ENCODE results near the gene UNC13A. TPM values are rescaled to one million over a fixed set of nuclear protein-coding genes. Genes with fewer than 3 reads are reported as not detected.

The UNC13A gene
- total RNA-seq, 1 experiment from 2014 or later = 22.2 TPM

DNA sequence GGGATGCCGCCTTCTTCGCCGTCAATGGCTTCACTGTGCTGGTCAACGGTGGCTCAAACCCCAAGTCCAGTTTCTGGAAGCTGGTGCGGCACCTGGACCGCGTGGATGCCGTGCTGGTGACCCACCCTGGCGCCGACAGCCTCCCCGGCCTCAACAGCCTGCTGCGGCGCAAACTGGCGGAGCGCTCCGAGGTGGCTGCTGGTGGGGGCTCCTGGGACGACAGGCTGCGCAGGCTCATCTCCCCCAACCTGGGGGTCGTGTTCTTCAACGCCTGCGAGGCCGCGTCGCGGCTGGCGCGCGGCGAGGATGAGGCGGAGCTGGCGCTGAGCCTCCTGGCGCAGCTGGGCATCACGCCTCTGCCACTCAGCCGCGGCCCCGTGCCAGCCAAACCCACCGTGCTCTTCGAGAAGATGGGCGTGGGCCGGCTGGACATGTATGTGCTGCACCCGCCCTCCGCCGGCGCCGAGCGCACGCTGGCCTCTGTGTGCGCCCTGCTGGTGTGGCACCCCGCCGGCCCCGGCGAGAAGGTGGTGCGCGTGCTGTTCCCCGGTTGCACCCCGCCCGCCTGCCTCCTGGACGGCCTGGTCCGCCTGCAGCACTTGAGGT is 38.1 kb upstream of the UNC13A start:
- Histone ChIP-seq H4K20me1 (ENCODE audit: control insufficient read depth, insufficient read depth, insufficient read length) (no peaks in the 10 kb centered on the region), H4K8ac (replicated peaks; ENCODE audit: insufficient read length, low read depth, low read length) (no peak overlapping the region), H3K4me1 (ENCODE audit: insufficient read depth, low read length) (no peaks in the 10 kb centered on the region), H3K4ac (ENCODE audit: low read depth, low read length) (no peak overlapping the region), H3K56ac (ENCODE audit: insufficient read length, low read depth, low read length) (no peak overlapping the region), H2AFZ (ENCODE audit: low read length) (no peak overlapping the region), H2BK5ac (ENCODE audit: insufficient read length, low read length) (no peak overlapping the region), H3K79me2 (ENCODE audit: insufficient read depth, low read length) (peaks cover 4% of the 10 kb centered on the region; the same call in 1 of the 2 replicates), H3K23ac (ENCODE audit: insufficient read length, low read depth, low read length) (no peak overlapping the region), H3K14ac (ENCODE audit: insufficient read depth, low read length) (no peak overlapping the region), H3K18ac (ENCODE audit: insufficient read length, low read depth, low read length) (no peak overlapping the region), H4K91ac (ENCODE audit: insufficient read length, low read depth, low read length) (no peak overlapping the region), H4K5ac (ENCODE audit: insufficient read length, low read depth, low read length) (no peak overlapping the region), H3K27me3 (ENCODE audit: insufficient read depth, low read length) (no peaks in the 10 kb centered on the region), H2BK15ac (ENCODE audit: low read depth, low read length) (no peak overlapping the region), H3K23me2 (ENCODE audit: insufficient read length, low read depth, low read length, poor library complexity, severe bottlenecking) (no peaks in the 10 kb centered on the region), H3K9me3 (ENCODE audit: control insufficient read depth, low read depth, low read length) (no peaks in the 10 kb centered on the region), H2AK5ac (ENCODE audit: insufficient read length, low read length) (no peak overlapping the region), H2BK20ac (ENCODE audit: low read depth, low read length, poor library complexity, severe bottlenecking) (no peak overlapping the region), H2BK12ac (ENCODE audit: insufficient read length, low read depth, low read length) (no peak overlapping the region), H3T11ph (ENCODE audit: low read length) (no peak overlapping the region), H3K4me2 (ENCODE audit: insufficient read depth, insufficient read length, low read length) (no peak overlapping the region), H3K9ac (ENCODE audit: extremely low read depth, insufficient read length, low read length) (no peak overlapping the region), H2BK120ac (ENCODE audit: low read depth, low read length, poor library complexity, severe bottlenecking) (no peak overlapping the region), H3K27ac (ENCODE audit: insufficient read length, low read depth, low read length) (no peak overlapping the region), H3K79me1 (ENCODE audit: insufficient read depth, low read depth, low read length, poor library complexity, severe bottlenecking) (peaks cover 2% of the 10 kb centered on the region)
- WGBS (ENCODE audit: extremely low coverage, insufficient read length, low lambda C conversion rate) = no CpG with 5 or more reads among the region's 59 CpGs
- no peak overlapping the region for H3K27ac Mint-ChIP-seq
- peaks cover 4 to 6% of the 10 kb centered on the region in 2 experiments for H3K4me1 Mint-ChIP-seq
- H3K36me3 Mint-ChIP-seq (ENCODE audit: insufficient read depth in 1 of 3, low read depth in 3 of 3) = peaks cover 38 to 67% (median 62%) of the 10 kb centered on the region in 3 experiments
- TF ChIP-seq, protein P1, sequence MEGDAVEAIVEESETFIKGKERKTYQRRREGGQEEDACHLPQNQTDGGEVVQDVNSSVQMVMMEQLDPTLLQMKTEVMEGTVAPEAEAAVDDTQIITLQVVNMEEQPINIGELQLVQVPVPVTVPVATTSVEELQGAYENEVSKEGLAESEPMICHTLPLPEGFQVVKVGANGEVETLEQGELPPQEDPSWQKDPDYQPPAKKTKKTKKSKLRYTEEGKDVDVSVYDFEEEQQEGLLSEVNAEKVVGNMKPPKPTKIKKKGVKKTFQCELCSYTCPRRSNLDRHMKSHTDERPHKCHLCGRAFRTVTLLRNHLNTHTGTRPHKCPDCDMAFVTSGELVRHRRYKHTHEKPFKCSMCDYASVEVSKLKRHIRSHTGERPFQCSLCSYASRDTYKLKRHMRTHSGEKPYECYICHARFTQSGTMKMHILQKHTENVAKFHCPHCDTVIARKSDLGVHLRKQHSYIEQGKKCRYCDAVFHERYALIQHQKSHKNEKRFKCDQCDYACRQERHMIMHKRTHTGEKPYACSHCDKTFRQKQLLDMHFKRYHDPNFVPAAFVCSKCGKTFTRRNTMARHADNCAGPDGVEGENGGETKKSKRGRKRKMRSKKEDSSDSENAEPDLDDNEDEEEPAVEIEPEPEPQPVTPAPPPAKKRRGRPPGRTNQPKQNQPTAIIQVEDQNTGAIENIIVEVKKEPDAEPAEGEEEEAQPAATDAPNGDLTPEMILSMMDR (conservative IDR thresholded peaks at IDR 0.05) = 0 out of 3 replicates have a peak, but pooled peaks have one; percentile 9
- no peaks in the 10 kb centered on the region for H3K27me3 Mint-ChIP-seq (ENCODE audit: low read depth)
- no peaks in the 10 kb centered on the region for H3K9me3 Mint-ChIP-seq
- DNase-seq = no peak
- H3K4me3 Mint-ChIP-seq = no peak overlapping the region

Measured in H9 (cell line).